GM23338 (cell line): ENCODE measurements around the gene STX5. TPM values are rescaled to one million over a fixed set of nuclear protein-coding genes. Genes with fewer than 3 reads are reported as not detected.
"Not testable (repeated sequence)": the region's sequence is repeated elsewhere in the genome, so short reads cannot be mapped to it uniquely, and the experiment has no call there.

ENCODE experiments used
- ATAC-seq: fragments of 200-7000 bp; cut with Tn5 transposase; 3 replicates; pipeline ENCODE4 v1.9.1; 2020
- DNase-seq: peaks from one replicate; pipeline ENCODE4 v3.0.0-alpha.2; 2015; ENCODE audit warnings: low spot score
- H2AFZ ChIP-seq: fragments of 200-600 bp; sonication (generic); 2 replicates; pipeline ENCODE4 v1.8.0; 2016; ENCODE audit warnings: antibody characterized with exemption, mild to moderate bottlenecking, moderate library complexity
- H3F3A ChIP-seq: fragments of 200-600 bp; sonication (generic); replicated peaks from 2 replicates; pipeline ENCODE4 v1.8.0; 2017; ENCODE audit warnings: antibody characterized with exemption, mixed run types, low read depth
- H3K27ac ChIP-seq: fragments of 200-600 bp; sonication (generic); 2 replicates; pipeline ENCODE4 v1.6.1; 2016; ENCODE audit warnings: low read depth
- H3K27me3 ChIP-seq: fragments of 200-600 bp; sonication (generic); 2 replicates; pipeline ENCODE4 v1.8.0; 2016; ENCODE audit warnings: mild to moderate bottlenecking, mixed run types, moderate library complexity; ENCODE audit not compliant: insufficient read depth
- H3K36me3 ChIP-seq: fragments of 200-600 bp; sonication (generic); 2 replicates; pipeline ENCODE4 v1.8.0; 2016; ENCODE audit warnings: mild to moderate bottlenecking; ENCODE audit not compliant: insufficient read depth
- H3K4me1 ChIP-seq: fragments of 200-600 bp; sonication (generic); 2 replicates; pipeline ENCODE4 v1.8.0; 2016; ENCODE audit warnings: mild to moderate bottlenecking, moderate library complexity; ENCODE audit not compliant: insufficient read depth
- H3K4me2 ChIP-seq: fragments of 200-600 bp; sonication (generic); 2 replicates; pipeline ENCODE4 v1.7.1; 2017; ENCODE audit warnings: mixed run types
- H3K4me3 ChIP-seq: fragments of 200-600 bp; sonication (generic); 2 replicates; pipeline ENCODE4 v1.6.1; 2016; ENCODE audit warnings: mixed run types
- H3K79me2 ChIP-seq: fragments of 200-600 bp; sonication (generic); replicated peaks from 2 replicates; pipeline ENCODE4 v1.8.0; 2017; ENCODE audit warnings: mild to moderate bottlenecking; ENCODE audit not compliant: insufficient read depth
- H3K9me2 ChIP-seq: fragments of 200-600 bp; sonication (generic); 2 replicates; pipeline ENCODE4 v1.8.0; 2017; ENCODE audit not compliant: insufficient read depth
- H4K20me1 ChIP-seq: fragments of 200-600 bp; sonication (generic); replicated peaks from 2 replicates; pipeline ENCODE4 v1.8.0; 2017; ENCODE audit warnings: mild to moderate bottlenecking; ENCODE audit not compliant: insufficient read depth
- H3K27ac Mint-ChIP-seq: 2 replicates; pipeline ENCODE4 v1.8.0; 2020; ENCODE audit warnings: inconsistent platforms, mild to moderate bottlenecking, moderate library complexity, mixed read lengths
- H3K27me3 Mint-ChIP-seq: 3 replicates; pipeline ENCODE4 v1.8.0; 2022; ENCODE audit warnings: low read depth, mild to moderate bottlenecking, moderate library complexity, mixed read lengths, inconsistent platforms; ENCODE audit not compliant: insufficient read depth, poor library complexity
- H3K36me3 Mint-ChIP-seq: 3 replicates; pipeline ENCODE4 v1.8.0; 2021; ENCODE audit warnings: low read depth, mild to moderate bottlenecking, inconsistent platforms, moderate library complexity, mixed read lengths
- H3K4me1 Mint-ChIP-seq: 3 replicates; pipeline ENCODE4 v1.8.0; 2020; ENCODE audit warnings: mild to moderate bottlenecking, inconsistent platforms, mixed read lengths
- H3K4me3 Mint-ChIP-seq: 3 replicates; pipeline ENCODE4 v1.8.0; 2021; ENCODE audit warnings: moderate library complexity, mild to moderate bottlenecking, inconsistent platforms, mixed read lengths
- H3K9me3 Mint-ChIP-seq: 3 replicates; pipeline ENCODE4 v1.8.0; 2020; ENCODE audit warnings: moderate library complexity, mild to moderate bottlenecking, inconsistent platforms, mixed read lengths
- ETS1 ChIP-seq: IDR thresholded peaks from 2 replicates; pipeline ENCODE4 v1.6.1; 2016; ENCODE audit warnings: antibody characterized with exemption
- EZH2phosphoT487 ChIP-seq: fragments of 200-600 bp; sonication (generic); IDR thresholded peaks from one replicate; pipeline ENCODE4 v1.8.1; 2018; ENCODE audit warnings: antibody characterized with exemption; ENCODE audit not compliant: unreplicated experiment
- JUNB ChIP-seq: IDR thresholded peaks from one replicate; pipeline ENCODE4 v1.6.1; 2016; ENCODE audit warnings: antibody characterized with exemption; ENCODE audit not compliant: unreplicated experiment
- POLR2AphosphoS5 ChIP-seq: IDR thresholded peaks from 2 replicates; pipeline ENCODE4 v1.6.1; 2016; ENCODE audit warnings: antibody characterized with exemption, low read depth
- STAT1 ChIP-seq: IDR thresholded peaks from one replicate; pipeline ENCODE4 v1.6.1; 2016; ENCODE audit warnings: antibody characterized with exemption; ENCODE audit not compliant: unreplicated experiment
- ZNF114 ChIP-seq: fragments of 250-450 bp; sonication (Bioruptor Pico); IDR thresholded peaks from 2 replicates; pipeline ENCODE4 v1.5.0; 2020; ENCODE audit warnings: mild to moderate bottlenecking, moderate library complexity
- ZNF331 ChIP-seq: fragments of 250-450 bp; sonication (Bioruptor Pico); IDR thresholded peaks from 2 replicates; pipeline ENCODE4 v1.5.0; 2020; ENCODE audit warnings: low read depth, mild to moderate bottlenecking, moderate library complexity
- ZNF462 ChIP-seq: fragments of 250-450 bp; sonication (Bioruptor Pico); IDR thresholded peaks from 2 replicates; pipeline ENCODE4 v1.5.0; 2020; ENCODE audit warnings: mild to moderate bottlenecking, moderate library complexity
- polyA plus RNA-seq: library from polyadenylated mRNA; unstranded; fragments of >200 nt; fragmentation: Nextera tagmentation; extraction: Ambion mirVana; gene quantifications from 2 replicates; pipeline ENCODE4 v1.2.1, GENCODE V29; 2016
- total RNA-seq: library from RNA; depleted of rRNA; stranded (reverse); fragments of >200 nt; shearing (Covaris generic); gene quantifications from 2 replicates; pipeline ENCODE4 v1.2.3, GENCODE V29; 2014
- TF ChIP-seq, protein P1 (sequence below): IDR thresholded peaks from one replicate; pipeline ENCODE4 v1.6.1; 2018; ENCODE audit warnings: antibody characterized with exemption; ENCODE audit not compliant: unreplicated experiment

The STX5 gene
- total and polyA plus RNA-seq, 2 experiments from 2014 or later = 7.7 to 22.2 TPM

DNA sequence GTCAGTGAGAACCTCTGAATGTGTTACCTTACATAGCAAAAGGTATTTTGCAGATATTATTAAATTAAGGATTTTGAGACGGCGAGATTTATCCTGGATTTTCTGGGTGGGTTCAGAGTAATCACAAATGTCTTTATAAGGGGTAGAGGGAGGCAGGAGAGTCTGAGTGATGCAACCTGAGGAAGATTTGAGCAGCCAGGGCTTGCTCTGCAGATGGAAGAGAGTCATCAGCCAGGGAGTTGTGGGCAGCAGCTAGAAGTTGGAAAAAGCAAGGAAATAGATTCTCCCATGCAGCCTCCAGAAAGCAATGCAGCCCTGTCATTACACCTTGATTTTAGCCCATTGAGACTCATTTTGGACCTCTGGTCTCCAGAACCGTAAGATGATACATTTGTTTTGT, 11.6 kb upstream of the STX5 start (continued):
- TF ChIP-seq, protein P1, sequence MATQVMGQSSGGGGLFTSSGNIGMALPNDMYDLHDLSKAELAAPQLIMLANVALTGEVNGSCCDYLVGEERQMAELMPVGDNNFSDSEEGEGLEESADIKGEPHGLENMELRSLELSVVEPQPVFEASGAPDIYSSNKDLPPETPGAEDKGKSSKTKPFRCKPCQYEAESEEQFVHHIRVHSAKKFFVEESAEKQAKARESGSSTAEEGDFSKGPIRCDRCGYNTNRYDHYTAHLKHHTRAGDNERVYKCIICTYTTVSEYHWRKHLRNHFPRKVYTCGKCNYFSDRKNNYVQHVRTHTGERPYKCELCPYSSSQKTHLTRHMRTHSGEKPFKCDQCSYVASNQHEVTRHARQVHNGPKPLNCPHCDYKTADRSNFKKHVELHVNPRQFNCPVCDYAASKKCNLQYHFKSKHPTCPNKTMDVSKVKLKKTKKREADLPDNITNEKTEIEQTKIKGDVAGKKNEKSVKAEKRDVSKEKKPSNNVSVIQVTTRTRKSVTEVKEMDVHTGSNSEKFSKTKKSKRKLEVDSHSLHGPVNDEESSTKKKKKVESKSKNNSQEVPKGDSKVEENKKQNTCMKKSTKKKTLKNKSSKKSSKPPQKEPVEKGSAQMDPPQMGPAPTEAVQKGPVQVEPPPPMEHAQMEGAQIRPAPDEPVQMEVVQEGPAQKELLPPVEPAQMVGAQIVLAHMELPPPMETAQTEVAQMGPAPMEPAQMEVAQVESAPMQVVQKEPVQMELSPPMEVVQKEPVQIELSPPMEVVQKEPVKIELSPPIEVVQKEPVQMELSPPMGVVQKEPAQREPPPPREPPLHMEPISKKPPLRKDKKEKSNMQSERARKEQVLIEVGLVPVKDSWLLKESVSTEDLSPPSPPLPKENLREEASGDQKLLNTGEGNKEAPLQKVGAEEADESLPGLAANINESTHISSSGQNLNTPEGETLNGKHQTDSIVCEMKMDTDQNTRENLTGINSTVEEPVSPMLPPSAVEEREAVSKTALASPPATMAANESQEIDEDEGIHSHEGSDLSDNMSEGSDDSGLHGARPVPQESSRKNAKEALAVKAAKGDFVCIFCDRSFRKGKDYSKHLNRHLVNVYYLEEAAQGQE = no peak
- TF ChIP-seq EZH2phosphoT487 (no peak), POLR2AphosphoS5 (no peak), ZNF331 (CRISPR knock-in tag) (no peak)

DNA sequence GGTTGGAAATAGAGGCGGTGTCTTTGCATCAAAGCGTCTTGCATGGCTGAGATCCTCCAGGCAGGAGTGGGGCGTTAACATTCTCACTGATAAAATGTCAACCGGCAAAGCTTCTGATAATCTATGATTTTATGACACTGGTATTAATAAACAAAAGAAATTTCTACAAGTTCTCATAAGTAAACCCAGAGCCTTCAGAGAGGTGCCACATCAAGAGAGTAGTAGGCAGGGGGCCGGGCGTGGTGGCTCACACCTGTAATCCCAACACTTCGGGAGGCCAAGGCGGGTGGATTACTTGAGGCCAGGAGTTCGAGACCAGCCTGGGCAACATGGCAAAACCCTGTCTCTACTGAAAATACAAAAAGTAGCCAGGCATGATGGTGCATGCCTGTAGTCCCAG, 11.0 kb upstream of the STX5 start:
- not testable (repeated sequence) for H3K36me3 ChIP-seq, DNase-seq, ATAC-seq, H4K20me1 ChIP-seq, H3K4me1 ChIP-seq, H3K27ac Mint-ChIP-seq, H3K27me3 ChIP-seq, H3K9me2 ChIP-seq, H3K4me3 Mint-ChIP-seq
- Mint-ChIP-seq H3K9me3 (peaks cover 15% of the 10 kb centered on the region), H3K36me3 (peaks cover 16% of the 10 kb centered on the region), H3K4me1 (peaks cover 14% of the 10 kb centered on the region), H3K27me3 (peaks cover 16% of the 10 kb centered on the region)
- H2AFZ ChIP-seq = 0 out of 2 replicates have a peak overlapping the region, but pooled peaks have one; percentile 54
- H3K79me2 ChIP-seq = peaks cover 14% of the 10 kb centered on the region
- H3K4me3 ChIP-seq = peak overlapping the region; percentile 45
- H3F3A ChIP-seq = peaks cover 20% of the 10 kb centered on the region; the same call in 1 of the 2 replicates
- peak overlapping the region; percentile 93 for H3K27ac ChIP-seq
- peak overlapping the region; percentile 67 for H3K4me2 ChIP-seq

GRCh38 chr11:62842171-62842741, 10.4 kb upstream of the STX5 start:
- DNase-seq = peak; percentile 67
- 0 out of 2 replicates have a peak overlapping the region, but pooled peaks have one; percentile 54 for H2AFZ ChIP-seq
- no peak overlapping the region for H3K4me3 Mint-ChIP-seq
- TF ChIP-seq JUNB (no peak), ZNF114 (no peak), ZNF462 (CRISPR knock-in tag) (no peak), ETS1 (no peak), STAT1 (no peak), EZH2phosphoT487 (no peak), POLR2AphosphoS5 (no peak)

More at GRCh38 chr11:62842171-62842741, 10.4 kb upstream of the STX5 start:
- Mint-ChIP-seq H3K36me3 (peaks cover 18% of the 10 kb centered on the region), H3K4me1 (peaks cover 18% of the 10 kb centered on the region), H3K27me3 (peaks cover 19% of the 10 kb centered on the region), H3K27ac (no peak overlapping the region), H3K9me3 (peaks cover 11% of the 10 kb centered on the region)
- Histone ChIP-seq H3K27me3 (no peaks in the 10 kb centered on the region), H3K36me3 (no peaks in the 10 kb centered on the region; the same call in 1 of the 2 replicates), H3F3A (peaks cover 20% of the 10 kb centered on the region; the same call in 1 of the 2 replicates), H3K4me3 (peak overlapping the region; percentile 45), H4K20me1 (0 out of 2 replicates have a peak, but pooled peaks cover 4% of the 10 kb centered on the region), H3K9me2 (no peaks in the 10 kb centered on the region), H3K4me1 (peaks cover 10% of the 10 kb centered on the region), H3K4me2 (peak overlapping the region; percentile 67), H3K27ac (peak overlapping the region; percentile 93), H3K79me2 (peaks cover 20% of the 10 kb centered on the region)
- peak; percentile 6 for ATAC-seq
